Left renal pelvis (tissue), 4 donors: Measurements from ENCODE around the gene MRGPRD. TPM values are rescaled to one million over a fixed set of nuclear protein-coding genes. Genes with fewer than 3 reads are reported as not detected.

ENCODE experiments used
- DNase-seq, 4 donors: peaks; one replicate each; pipeline ENCODE4 v3.0.0-alpha.2; 2013; ENCODE audit warnings: low read depth in 4 of 4, low spot score in 3 of 4
- polyA plus RNA-seq, 4 donors: library from polyadenylated mRNA; unstranded; fragments of 120-200 nt; gene quantifications; one replicate each; pipeline ENCODE4 v1.2.1, GENCODE V29; 2013; ENCODE audit not compliant: insufficient read length in 4 of 4

The MRGPRD gene
- polyA plus RNA-seq, 4 donors = not detected

GRCh38 chr11:68970921-68971636 lies 9.7 kb downstream of the MRGPRD start:
- no peak for DNase-seq

DNA sequence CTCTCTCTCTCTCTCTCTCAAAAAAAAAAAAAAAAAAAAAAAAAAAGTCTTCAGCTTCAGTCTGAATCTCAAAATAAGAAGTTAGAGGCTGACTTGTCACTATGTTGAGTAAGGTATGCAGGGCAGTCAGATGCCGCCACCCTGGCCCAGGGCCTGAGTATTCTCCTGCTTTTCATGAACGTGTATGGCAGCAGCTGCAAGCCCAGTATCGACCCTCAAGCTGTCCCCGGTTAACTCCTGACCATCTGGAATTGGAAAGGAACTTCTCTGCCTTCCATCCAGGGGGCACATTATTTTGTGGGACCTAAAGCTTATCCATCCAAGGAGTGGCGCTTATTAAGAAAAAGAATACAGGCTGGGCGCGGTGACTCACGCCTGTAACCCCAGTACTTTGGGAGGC lies 11.4 kb downstream of the MRGPRD start:
- DNase-seq = no peak

DNA sequence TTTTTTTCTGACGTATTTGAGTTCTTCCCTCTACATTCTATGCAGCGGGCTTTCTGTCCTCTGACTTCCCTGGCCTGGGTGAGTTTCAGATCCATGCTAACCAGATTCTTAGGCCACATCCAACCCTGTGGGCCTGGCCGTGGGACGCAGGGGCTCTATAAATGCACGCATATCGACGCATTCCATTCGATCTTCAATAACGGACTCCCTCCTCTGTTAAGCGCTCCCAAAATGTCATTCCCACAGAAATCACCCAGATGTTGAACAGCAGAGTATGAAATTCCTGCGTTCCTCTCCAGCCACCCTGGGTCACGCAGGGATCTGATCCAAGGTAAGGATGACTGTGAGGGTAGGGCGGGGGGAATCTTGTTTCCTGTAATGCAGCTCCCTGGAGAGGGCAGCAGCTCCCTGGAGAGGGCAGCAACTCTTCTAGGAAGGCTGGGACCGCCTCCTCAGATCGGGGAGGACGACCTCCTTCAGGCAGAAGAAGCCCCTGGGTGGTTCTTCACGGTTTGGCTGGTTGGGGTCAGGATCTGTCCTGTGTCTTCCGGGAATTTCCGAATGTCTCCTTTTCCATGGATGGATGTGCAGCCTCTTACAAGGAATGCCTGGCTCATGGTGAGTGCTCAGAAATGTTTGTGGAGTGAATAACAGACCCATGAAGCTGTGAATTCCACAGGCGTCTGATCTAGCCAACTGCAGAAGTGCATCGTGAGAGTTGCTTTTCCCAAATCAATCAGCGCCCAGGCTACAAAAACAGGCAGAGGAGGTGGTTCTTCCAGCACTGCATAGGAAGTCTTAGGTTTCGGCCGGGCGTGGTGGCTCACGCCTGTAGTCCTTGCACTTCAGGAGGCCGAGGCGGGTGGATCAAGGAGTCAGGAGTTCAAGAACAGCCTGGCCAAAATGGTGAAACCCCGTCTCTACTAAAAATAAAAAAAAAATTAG lies 12.2 kb downstream of the MRGPRD start:
- DNase-seq = no peak

GRCh38 chr11:68966894-68967780 lies 13.6 kb downstream of the MRGPRD start:
- no peak for DNase-seq

DNA sequence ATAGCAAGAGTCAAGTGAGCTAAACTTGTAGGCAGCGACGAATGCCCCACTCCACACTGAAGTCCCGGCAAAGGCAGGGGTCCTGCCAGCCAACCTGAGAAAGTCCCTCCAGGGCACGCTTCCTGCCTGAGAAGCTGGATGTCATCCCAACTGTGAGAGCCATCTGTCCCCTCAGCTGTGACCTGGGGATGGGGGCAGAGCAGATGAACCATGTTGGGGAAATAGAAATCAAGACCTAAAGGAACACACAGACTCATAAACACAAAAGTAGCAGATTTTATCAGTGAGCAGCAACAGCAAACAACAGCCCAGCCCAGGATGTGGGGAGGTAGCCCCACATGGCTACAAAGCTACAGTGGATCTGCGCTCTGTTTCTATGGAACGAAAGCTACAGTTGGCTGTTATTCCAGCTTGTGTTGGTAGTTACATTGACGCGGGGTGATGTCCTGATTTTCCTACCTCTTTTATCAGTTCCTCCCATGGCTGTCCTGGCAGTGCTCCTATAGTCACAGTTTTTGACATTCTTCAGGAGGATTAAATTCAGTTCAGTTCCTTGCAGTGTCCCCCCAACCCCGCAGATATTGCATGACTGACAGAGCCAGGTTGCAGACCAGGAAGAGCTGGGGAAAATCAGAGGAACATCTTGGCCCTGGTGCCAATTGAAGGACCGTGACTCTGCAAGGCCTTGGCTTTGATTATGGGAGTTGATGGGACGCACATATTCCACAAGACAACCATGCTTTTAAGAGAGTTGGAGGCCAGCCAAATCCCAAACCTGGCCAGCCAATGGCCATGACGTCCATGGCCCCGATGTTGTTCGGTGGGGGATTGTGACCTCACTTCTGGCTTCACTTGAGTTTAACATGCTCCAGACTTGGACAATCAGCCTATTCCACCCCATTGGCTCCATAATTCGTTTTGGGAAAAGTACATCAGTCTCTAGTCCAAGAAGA lies 14.6 kb downstream of the MRGPRD start:
- no peak for DNase-seq

GRCh38 chr11:68963779-68964178 lies 17.0 kb downstream of the MRGPRD start:
- no peak for DNase-seq

- DNase-seq = no peak
Observed at GRCh38 chr11:68962527-68963250, 18.1 kb downstream of the MRGPRD start.

- no peak for DNase-seq
Observed at GRCh38 chr11:68961245-68961644, 19.5 kb downstream of the MRGPRD start.

- no peak for DNase-seq
Observed at GRCh38 chr11:68960294-68961071, 20.3 kb downstream of the MRGPRD start.

DNA sequence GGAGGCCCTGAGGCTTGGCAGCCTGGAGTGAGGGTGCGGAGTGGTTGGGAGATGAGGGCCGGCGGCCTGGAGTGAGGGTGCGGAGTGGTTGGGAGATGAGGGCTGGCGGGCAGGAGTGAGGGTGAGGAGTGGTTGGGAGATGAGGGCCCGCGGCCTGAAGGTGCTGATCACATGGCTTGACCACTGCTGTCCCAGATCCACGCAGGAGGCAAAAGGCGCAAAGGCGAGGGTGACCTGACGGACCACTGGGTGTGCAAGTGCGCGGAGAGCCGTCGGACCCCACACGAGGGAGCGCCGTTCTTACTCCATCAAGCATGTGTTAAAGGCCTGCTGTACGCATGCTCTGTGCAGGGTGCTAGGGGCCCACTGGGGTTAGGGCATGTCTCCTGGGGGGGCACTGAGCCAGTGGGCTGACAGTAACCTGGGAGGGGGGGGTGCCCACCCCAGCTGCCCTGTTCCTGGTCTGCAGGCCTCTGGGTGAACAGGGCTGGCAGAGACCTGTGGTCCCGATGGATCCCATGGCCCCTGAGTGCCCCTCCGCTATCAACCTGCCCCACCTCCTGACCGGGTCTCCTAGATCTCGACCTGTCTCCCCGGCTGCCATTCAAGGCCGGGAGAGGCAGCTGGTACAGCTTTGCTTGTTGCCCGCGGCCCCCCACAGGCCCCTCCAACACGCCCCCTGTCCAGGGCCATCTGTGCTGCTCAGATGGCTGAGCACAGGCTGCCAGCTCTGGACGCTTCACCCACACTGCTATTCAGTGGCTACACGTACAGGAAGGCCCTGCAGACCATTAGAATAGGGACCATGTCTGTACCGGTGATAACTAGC lies 21.1 kb downstream of the MRGPRD start:
- DNase-seq = no peak

DNA sequence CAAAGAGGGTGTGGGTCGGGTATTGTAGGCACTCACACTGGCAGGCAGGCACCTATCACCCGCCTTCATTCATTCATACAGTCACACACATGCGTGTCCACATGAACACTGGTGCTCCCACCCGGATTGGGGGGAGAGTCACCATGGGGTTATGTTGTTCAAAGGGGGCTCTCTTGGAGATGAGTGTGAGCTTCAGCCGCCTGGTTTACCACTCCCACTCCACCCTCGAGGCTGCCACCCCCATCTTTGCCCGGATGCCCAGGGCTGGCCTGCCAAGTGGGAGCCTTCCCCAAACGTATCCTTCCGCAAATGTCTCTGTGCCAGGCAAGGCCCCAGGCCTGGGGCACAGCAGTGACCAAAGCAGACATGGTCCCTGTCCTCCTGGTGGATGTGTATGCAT lies 22.6 kb downstream of the MRGPRD start:
- no peak for DNase-seq

GRCh38 chr11:68956547-68957254 lies 24.1 kb downstream of the MRGPRD start:
- DNase-seq = no peak

GRCh38 chr11:68956142-68956541 lies 24.6 kb downstream of the MRGPRD start:
- DNase-seq = no peak

GRCh38 chr11:68955607-68955958 lies 25.2 kb downstream of the MRGPRD start:
- no peak for DNase-seq

DNA sequence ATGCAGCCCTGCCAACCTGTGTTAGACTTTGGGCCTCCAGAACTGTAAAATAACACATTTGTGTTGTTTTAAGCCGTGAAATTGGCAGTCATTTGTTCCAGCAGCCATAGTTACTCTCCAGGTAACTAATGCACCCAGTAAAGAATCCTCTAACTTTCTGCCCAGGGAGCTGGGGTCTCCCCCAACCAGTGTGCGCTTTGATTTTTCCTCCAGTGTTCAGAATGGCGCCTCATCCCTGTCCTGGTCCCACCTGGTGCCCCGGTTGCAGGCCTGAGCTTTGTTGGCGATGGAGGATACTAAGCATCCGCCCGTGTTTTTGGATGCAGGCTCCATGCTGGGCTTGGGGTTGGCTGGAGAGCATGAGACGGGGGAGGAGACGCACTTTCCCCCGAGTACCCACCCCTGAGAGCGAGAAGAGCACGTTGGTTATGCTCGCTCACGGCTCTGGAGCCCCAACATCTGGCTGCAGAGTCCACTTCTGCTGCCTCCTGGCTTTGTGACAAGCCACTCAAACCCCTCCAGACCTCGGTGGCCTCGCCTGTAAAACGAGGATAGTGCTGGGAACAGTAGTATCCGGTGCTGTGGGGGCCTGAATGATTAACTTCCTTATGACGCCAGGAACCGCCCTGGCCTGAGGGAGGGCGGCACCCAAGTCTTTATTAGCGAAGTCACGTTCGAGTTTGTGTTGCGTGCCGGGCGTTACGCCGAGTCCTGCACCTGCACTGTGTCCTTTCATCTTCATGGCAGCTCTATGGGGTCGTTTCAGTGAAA lies 25.8 kb downstream of the MRGPRD start:
- peak in 2 of 4 donors; percentile 5 to 32 for DNase-seq

DNA sequence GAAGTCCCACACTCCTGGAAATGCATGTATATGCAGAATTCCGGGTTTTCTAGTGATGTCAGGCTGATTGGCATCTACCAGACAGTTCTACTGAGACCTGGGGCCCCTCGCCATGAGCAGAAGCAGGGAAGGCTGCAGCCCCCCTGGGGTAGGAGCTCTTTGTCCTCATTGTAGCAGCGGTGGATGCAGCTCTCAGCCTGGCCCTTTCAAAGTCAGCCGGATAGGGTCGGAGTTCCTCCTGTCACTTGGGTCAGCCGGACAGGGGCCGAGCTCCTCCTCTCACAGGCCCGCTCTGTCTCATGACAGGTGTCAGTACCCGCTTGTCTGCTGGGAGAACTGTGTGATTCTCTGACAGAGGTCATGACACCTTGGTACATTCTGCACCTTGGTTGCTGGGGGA lies 30.0 kb downstream of the MRGPRD start:
- DNase-seq = no peak
